GM18867 (cell line): ENCODE data around the gene BPHL.
"Not testable (repeated sequence)": the region's sequence is repeated elsewhere in the genome, so short reads cannot be mapped to it uniquely, and the experiment has no call there.

ENCODE experiments used
- ATAC-seq: cut with Tn5 transposase; IDR thresholded peaks from one replicate; pipeline ENCODE4 v1.9.1; 2021; ENCODE audit warnings: mild to moderate bottlenecking, moderate library complexity; ENCODE audit not compliant: unreplicated experiment

BPHL gene

DNA sequence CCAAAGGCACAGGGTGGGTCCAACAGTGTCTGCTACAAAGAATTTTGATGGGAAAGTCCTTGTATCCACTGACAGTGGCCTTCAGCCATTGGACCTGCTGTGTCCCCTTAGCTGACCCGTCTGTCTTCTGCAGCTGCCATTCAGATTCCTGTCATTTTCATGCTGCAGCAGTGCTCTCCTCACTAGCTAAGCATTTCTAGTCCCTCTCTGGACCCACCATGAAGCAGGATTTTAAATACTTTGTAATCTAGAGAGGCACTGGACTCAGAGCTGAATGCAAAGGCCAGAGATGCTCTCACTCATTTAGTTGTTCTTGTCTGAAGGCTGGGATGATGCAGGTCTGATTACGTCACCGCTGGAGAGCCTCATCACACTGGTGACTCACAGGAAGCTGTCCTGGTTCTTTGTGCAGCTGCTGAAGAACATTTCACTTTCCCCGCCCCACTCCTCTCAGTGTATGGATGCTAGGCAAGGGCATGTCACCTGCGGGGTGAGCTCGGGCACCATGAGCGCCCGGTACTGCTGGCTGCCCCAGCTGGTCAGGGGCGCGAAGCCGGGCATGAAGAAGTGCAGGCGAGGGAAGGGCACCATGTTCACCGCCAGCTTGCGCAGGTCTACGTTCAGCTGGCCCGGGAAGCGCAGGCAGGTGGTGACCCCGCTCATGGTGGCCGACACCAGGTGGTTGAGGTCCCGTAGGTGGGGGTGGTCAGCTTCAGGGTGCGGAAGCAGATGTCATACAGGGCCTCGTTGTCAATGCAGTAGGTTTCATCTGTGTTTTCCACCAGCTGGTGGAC lies 58.2 kb downstream of the BPHL start:
- no peak for ATAC-seq

DNA sequence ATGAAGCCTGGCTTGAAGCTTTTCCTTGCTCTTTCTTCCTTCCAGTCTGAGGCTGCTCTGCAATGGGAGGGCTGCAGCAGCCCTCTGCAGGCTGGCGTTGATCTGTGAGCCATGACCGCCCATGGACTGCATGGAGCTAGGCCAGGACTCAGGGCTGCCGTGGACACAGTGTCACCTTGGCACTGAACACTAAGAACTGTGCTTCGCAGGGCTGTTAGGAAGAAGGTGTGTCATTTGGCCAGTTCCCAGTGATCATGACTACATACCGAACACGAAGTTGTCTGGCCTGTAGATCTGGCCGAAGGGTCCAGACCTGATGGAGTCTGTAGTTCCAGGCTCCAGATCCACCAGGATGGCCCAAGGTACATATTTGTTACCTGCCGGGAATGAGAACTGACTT lies 60.2 kb downstream of the BPHL start:
- not testable (repeated sequence) for ATAC-seq

DNA sequence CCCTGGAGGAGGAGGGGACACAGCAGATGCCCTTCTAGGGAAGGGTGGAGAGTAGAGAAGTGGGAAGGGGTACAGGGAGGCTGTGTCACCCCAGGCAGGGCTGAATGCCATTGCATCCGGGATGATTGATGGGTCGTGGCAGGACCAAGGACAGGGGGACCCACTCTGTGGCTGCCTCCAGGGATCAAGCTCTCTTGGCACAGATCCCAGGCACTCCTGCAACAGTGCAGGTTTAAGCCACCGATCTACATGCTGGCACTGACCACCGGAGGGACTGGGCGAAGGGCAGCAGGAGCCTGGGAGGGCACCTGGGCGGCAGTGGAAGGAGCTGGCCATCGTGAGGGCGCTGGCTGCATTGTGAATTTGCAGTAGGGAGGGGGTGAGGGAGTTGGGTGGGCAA lies 61.4 kb downstream of the BPHL start:
- ATAC-seq, result not testable (repeated sequence)

DNA sequence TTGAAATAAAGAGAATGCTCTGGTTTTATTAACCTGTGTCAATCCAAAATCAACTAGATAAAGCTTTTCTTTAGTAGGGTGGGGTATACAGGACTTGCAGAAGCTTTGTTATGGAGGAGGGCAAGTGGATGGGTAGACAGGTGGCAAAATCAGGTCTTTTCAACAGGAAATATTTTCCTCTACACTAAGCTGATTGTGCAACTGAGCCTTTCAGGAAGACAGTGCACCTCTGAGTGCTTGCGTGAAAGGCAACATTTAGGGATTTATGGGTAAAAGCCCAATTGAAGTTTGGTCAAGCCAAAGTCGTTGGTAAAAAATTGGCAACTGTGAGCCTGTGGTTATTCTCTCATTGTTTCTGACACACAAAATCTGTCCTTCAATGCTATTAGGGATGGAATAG lies 62.6 kb downstream of the BPHL start:
- ATAC-seq, result no peak

DNA sequence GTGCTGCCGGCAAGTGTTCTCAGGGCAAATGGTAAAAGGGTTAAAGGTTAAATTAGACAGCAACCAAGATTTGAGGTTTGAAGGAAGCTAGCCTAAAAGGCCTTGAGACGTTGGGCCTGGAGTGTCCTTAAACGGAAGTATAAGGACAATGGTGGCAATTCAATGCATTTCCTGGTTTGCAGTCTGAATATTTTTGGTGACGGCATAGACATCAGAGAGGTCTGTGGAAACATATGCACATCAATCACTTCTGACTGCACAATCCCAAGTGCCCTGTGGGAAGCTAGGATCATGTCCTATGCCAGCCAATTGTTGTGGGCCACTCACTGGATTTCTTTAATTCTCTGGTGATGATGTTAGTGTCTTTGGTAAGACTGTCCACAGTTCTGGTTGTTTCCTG lies 64.6 kb downstream of the BPHL start:
- ATAC-seq, result no peak

DNA sequence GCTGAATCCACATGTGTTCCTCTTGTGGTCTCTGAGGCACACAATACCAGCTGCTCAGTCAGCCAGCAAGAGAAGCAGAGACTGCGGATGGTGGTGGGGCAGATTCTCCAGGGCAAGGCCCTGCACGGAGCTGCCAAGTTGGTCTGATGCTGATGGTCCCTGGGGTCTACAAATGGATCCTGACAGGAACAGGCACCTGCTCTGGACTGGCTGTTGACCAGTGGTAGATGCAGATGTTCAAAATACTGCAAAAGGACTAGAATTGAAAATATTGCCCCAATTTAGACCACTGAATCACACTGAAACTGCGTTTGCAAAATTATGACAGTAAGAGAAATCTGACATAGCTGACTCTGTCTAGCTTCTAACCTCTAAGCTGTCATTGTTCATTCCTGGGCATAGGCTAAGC lies 68.5 kb downstream of the BPHL start:
- ATAC-seq, result no peak

DNA sequence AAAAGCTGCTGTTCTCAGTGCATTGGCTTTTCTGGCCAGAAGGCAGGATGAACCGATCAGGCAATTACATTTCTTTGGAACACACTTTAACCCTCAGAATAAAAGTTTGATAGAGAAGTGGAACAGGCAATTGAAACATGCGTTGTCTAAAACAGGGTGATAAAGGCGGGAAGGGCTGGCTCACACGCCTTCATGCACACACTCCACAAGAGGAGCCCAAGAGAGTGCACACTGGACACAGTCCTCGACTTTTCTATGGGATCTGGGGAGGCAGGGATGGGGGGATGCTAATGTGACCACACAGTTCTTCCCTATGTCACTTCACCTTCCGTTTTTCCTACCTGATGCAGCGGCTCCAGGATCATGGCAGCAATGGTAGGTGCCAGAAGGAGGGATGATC lies 69.8 kb downstream of the BPHL start:
- ATAC-seq, result no peak

DNA sequence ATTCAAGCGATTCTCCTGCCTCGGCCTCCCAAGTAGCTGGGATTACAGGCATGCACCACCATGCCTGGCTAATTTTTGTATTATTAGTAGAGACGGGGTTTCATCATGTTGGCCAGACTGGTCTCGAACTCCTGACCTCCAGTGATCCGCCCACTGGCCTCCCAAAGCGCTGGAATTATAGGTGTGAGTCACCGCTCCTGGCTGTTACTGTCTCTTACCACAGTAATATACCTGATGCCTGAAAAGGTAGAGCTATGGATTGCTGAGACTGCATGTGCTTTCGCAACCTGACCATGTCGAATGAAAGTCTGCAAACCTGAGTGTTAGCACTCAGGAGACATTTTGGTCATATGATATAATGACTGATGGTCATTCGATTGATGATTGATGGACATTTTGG lies 70.7 kb downstream of the BPHL start:
- ATAC-seq, result not testable (repeated sequence)

DNA sequence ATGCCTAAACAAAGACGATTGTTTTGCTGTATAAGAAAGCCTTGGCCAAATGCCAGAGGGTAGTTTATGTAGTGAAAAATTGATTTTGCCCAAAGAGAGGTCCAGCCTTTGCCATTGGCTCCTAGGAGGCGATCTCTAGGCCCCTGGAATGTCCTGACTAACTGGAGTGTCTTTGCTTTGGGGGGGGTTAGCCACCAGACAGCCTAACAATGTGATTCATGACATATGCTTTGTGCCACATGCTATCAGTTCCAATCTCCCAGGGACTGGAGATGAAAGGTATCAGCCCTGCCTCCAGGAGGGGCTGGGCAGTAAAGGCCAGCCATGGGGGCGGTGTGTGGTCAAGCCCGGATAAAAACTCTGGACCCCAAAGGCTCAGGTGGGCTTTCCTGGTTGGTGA lies 71.5 kb downstream of the BPHL start:
- ATAC-seq, result no peak

DNA sequence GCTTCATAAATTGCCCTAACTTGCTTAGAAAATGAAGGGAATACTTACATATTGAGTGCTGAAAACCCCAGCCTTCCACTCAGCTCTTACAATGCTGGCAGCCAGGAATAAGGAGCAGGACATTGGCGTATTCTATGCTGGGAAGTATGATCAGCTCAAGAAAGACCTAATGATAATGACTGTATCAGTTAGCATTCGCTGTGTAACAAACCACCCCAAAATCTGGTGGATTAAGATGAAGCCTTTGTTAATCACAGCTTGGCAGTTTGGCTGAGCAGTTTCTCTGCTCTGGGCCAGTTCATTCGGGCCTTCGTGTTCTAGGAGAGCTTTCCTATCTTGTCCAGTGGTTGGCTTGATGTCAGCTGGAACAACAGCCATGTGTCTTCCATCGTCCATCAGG lies 72.3 kb downstream of the BPHL start:
- ATAC-seq, result no peak

DNA sequence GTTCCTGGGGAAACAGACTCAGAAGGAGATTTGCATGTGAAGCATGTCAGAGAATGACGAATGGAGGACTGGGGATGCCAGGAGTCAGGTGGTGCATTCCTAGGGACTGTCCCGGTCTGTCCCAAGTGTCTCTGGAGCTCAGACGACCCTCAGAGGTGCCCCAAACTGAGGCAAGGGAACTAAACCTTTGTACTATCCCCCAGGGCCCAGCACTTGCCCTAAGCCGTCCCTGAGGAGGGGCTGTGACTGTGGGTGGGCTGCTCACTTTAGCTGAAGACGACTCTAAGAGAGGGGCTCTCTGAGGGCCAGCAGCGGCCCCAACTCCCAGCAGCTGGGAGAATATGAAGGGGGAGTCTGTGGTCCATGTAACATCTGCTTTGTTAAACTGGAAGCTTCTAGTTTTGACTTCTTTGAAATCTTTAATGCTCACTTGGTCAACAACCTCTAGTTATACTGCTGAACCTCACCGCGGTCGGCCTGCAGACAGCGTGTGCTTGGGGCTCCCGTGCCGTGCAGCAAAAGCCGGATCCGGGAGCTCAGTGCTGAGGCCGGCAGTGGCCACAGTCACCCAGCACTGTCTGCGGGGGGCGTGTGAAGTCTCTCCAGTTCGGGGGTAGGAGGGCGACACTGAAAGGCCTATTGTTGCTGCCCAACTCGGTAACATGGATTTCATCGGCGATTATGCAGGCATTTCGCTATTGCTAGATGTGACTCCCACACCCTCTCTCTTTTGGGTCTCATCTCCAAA lies 74.8 kb downstream of the BPHL start:
- ATAC-seq, result no peak

DNA sequence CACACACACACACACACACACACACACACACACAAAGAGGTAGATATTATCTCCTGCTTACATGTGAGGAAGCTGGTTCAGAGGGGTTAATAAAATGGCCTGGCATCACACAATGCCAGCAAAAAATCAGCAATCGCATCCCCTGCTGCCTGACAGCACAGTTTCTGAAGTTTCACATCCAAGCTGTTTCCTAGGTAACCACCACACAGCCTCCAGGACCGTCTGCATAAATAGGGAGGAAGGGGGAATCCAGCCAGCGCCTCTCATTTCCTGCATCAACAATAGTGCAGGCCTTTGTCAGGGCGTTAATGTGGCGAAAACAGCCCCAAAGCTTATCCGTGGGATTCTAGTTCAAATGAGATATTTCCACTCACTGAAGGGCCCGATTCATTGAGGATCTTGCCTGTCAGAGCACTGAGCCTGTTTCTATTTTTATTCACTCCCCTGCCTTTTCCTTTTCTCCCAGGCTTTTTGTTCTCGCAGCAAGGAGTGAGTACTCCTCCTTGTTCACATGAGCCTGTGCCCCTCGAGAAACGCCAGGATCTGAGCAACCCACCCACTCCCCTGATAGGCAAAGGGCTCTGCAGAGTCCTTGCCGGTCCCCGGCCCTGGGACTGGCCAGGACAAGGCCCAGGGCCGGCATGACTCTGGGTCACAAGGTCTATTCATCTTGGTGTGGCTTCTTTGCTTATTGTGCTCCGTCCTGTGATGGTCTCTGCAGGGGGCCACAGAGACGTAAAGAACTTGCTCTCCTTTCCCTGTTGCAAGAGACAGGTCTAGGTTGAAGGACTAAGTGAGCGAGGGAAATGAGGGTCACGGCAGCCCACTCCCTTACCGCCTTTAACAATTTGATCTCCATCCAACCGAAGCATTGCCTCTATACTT lies 76.3 kb downstream of the BPHL start:
- ATAC-seq, result no peak

DNA sequence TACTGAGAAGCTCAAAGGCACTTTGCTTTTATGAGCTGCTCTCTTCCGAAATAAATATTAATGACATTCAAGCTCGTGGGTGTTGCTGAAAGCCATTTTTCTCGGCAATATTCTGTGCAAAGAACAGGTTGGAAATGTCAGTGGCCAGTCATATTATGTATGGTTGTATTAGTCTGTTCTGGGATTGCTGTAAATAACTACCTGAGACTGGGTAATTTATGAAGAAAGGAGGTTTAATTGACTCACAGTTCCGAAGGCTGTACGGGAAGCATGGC lies 76.8 kb downstream of the BPHL start:
- ATAC-seq, result no peak

DNA sequence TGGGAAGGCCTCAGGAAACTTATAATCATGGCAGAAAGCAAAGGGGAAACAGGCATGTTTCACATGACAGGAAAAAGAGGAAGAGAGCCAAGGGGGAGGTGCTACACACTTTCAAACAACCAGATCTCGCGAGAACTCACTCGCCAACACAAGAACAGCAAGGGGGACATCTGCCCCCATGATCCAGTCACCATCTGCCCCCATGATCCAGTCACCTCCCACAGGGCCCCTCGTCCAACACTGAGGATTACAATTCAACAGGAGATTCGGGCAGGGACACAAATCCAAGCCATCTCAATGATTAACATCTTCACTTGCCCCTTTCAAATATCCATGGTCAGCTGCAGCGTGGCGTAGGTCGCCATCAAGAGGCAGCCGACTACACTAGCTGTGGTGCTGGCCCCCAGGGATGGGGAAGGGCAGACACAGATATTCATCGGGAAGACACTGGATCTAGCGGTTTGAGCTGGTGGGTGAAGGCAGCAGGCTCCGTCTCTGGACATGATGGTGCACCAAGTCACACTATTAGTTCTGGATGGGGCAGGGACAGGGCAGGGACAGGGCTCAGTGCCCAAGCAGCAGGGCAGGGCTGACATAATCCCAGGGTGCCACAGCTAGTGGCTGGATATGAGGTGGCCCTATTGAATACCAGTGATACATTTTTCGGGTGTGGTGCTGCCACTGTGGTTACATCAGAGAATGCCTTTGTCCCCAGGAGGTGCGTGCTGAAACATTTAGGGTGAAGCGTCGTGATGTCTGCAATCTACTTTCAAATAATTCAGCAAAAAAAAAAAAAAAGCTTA lies 77.4 kb downstream of the BPHL start:
- no peak for ATAC-seq

DNA sequence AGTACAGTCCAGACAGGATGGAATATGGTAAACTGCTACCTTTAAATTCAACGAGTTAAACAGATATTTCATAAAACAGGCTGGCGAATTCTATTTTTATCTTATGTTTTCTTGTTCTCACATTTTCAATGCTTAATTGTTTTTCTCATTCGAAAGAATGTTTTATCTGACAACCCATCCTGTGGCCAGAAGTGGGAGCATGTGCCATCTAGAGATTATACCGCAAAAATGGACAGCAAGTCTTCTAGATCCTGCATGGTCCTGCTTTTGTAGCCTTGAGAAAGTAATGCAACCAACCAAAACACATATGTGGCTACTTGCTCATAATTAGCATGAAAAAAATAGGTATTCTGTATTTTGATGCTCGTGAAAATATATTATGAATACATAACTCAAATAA lies 78.3 kb downstream of the BPHL start:
- no peak for ATAC-seq

DNA sequence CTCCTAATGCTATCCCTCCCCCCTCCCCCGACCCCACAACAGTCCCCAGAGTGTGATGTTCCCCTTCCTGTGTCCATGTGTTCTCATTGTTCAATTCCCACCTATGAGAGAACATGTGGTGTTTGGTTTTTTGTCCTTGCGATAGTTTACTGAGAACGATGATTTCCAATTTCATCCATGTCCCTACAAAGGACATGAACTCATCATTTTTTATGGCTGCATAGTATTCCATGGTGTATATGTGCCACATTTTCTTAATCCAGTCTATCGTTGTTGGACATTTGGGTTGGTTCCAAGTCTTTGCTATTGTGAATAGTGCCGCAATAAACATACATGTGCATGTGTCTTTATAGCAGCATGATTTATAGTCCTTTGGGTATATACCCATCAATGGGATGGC lies 79.2 kb downstream of the BPHL start:
- not testable (repeated sequence) for ATAC-seq

DNA sequence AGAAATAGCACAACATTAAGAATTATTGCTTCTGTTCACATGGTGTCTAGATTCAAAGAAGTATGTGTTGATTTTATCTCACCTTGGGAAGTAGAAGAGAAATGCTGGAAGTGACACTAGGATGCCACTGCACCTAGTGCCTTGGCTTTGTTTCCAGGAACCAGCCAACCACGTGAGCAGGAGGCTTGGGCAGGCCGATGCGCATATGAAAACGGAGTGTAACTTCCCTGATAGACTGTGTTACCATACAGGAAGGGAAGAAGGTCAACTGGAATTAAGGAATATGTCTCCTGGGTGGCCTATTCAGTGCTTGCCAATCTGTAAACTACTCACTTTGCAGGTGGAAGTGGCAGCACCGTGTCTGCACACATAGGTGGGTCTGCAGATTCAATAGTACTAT lies 80.9 kb downstream of the BPHL start:
- no peak for ATAC-seq

DNA sequence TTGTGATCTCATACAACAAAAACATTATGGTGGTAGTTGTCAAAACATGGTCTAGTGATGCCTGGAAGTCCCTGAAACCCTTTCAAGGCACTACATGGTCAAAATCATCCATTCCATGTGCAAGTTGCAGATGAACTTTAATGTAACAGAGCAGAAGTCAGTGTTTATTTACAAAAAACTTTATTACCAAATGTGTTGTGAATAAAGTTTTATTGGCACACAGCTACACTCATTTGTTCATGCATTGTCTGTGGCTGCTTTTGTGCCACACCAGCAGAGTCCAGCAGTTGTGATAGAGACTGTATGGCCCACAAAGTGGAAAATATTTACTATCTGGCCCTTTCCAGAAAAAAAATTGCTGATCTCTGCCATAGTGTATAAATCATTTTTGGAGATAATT lies 82.2 kb downstream of the BPHL start:
- ATAC-seq, result no peak

DNA sequence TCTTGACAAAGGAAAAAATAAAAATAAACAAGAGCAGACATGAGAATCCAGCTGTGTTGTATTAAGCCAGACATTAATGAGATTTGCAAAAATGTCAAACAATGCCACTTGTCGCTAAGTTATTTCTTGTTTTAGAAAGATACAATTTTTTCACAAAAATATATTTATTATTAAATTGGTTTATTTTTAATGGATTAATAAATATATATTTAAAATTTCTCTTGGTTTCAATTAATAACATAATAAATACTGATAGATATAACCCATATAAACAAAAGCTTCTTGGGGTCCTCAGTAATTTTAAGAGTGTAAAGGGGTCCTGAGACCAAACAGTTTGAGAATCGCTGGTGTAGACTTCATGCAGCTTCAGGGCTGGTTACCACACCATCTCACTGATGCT lies 82.9 kb downstream of the BPHL start:
- ATAC-seq, result no peak
